PC-9 (cell line): ENCODE data around the gene FAM168A. TPM values are rescaled to one million over a fixed set of nuclear protein-coding genes. Genes with fewer than 3 reads are reported as not detected.

ENCODE experiments used
- BruUV-seq: library from RNA; stranded (reverse); fragments of 400-500 nt; replicated peaks from 2 replicates; lab custom pipeline; 2021; lab: Mats Ljungman, UMichigan
- CTCF ChIA-PET: fragments of 300-600 bp; sonication (Branson Sonifier 250); formaldehyde crosslinking; loops from one replicate; lab custom pipeline; 2022; ENCODE audit warnings: antibody characterized with exemption; lab: Charles Lee
- POLR2A ChIA-PET: fragments of 300-600 bp; sonication (Branson Sonifier 250); formaldehyde crosslinking; loops from one replicate; lab custom pipeline; 2022; ENCODE audit warnings: antibody characterized with exemption; ENCODE audit not compliant: unreplicated experiment; lab: Charles Lee
- DNase-seq, 2 experiments: peaks; one replicate each; pipeline versions ENCODE4 v3.0.0 to v3.0.0-alpha.2; 2015 to 2022; ENCODE audit warnings: mixed read lengths in 1 of 2
- H2AFZ ChIP-seq: fragments of 200-600 bp; sonication (generic); 2 replicates; pipeline ENCODE4 v1.8.1; 2017; ENCODE audit warnings: antibody characterized with exemption
- H3F3A ChIP-seq: fragments of 200-600 bp; sonication (generic); 2 replicates; pipeline ENCODE4 v1.8.1; 2017; ENCODE audit warnings: antibody characterized with exemption, mild to moderate bottlenecking, low read depth; ENCODE audit not compliant: insufficient read depth
- H3K27ac ChIP-seq: fragments of 200-600 bp; sonication (generic); 2 replicates; pipeline ENCODE4 v1.6.1; 2016; ENCODE audit warnings: mixed run types
- H3K27me3 ChIP-seq: fragments of 200-600 bp; sonication (generic); 2 replicates; pipeline ENCODE4 v1.6.1; 2016; ENCODE audit warnings: low read depth, mixed run types; ENCODE audit not compliant: insufficient read depth
- H3K36me3 ChIP-seq: fragments of 200-600 bp; sonication (generic); 2 replicates; pipeline ENCODE4 v1.6.1; 2016; ENCODE audit warnings: low read depth, mixed run types
- H3K4me1 ChIP-seq: fragments of 200-600 bp; sonication (generic); replicated peaks from 2 replicates; pipeline ENCODE4 v1.6.1; 2016; ENCODE audit warnings: mixed run types; ENCODE audit not compliant: insufficient read depth
- H3K4me2 ChIP-seq: fragments of 200-600 bp; sonication (generic); 2 replicates; pipeline ENCODE4 v1.6.1; 2017; ENCODE audit warnings: mixed run types
- H3K4me3 ChIP-seq: fragments of 200-600 bp; sonication (generic); 2 replicates; pipeline ENCODE4 v1.6.1; 2016; ENCODE audit warnings: mixed run types
- H3K79me2 ChIP-seq: fragments of 200-600 bp; sonication (generic); 2 replicates; pipeline ENCODE4 v1.6.1; 2017; ENCODE audit warnings: low read depth, mixed run types
- H3K9me2 ChIP-seq: fragments of 200-600 bp; sonication (generic); 2 replicates; pipeline ENCODE4 v1.8.1; 2017; ENCODE audit warnings: mild to moderate bottlenecking; ENCODE audit not compliant: insufficient read depth
- H3K9me3 ChIP-seq: fragments of 200-600 bp; sonication (generic); 2 replicates; pipeline ENCODE4 v1.8.1; 2016; ENCODE audit warnings: low read depth; ENCODE audit not compliant: insufficient read depth
- H4K20me1 ChIP-seq: fragments of 200-600 bp; sonication (generic); 2 replicates; pipeline ENCODE4 v1.8.1; 2017; ENCODE audit not compliant: insufficient read depth
- CTCF ChIP-seq: fragments of 200-600 bp; sonication (generic); conservative IDR thresholded peaks from 2 replicates; pipeline ENCODE4 v1.6.1; 2017; ENCODE audit warnings: mixed run types, antibody characterized with exemption, mild to moderate bottlenecking, moderate library complexity
- EZH2 ChIP-seq: fragments of 200-600 bp; sonication (generic); IDR thresholded peaks from 2 replicates; pipeline ENCODE4 v1.8.0; 2017; ENCODE audit warnings: antibody characterized with exemption, low read depth
- intact Hi-C: fragments of 100-400 bp; cut with micrococcal nuclease; formaldehyde crosslinking; loops from one replicate; pipeline ENCODE4 v1.10.0; 2022; ENCODE audit not compliant: unreplicated experiment
- total RNA-seq: library from RNA; stranded (reverse); gene quantifications from 2 replicates; pipeline ENCODE4 v1.2.3, GENCODE V29; 2021

Gene FAM168A
- total RNA-seq, 1 experiment from 2014 or later = 51.2 TPM

- POLR2A ChIA-PET = no interaction called here
These were observed 42.7 kb upstream of the FAM168A start for GRCh38 chr11:73640592-73640991.

GRCh38 chr11:73637012-73637411 is 39.1 kb upstream of the FAM168A start:
- no peak overlapping the region for H3K4me2 ChIP-seq
- no peaks in the 10 kb centered on the region for H3K27me3 ChIP-seq
- no peaks in the 10 kb centered on the region for H3K79me2 ChIP-seq
- H3K9me3 ChIP-seq = no peaks in the 10 kb centered on the region
- ChIA-PET CTCF (no interaction called here), POLR2A (no interaction called here)
- H3F3A ChIP-seq = no peaks in the 10 kb centered on the region
- H3K27ac ChIP-seq = no peak overlapping the region
- H3K36me3 ChIP-seq = no peaks in the 10 kb centered on the region
- no peaks in the 10 kb centered on the region for H4K20me1 ChIP-seq
- no peak overlapping the region for H2AFZ ChIP-seq
- no peak for DNase-seq
- intact Hi-C loops = no loop called here
- H3K4me1 ChIP-seq = no peaks in the 10 kb centered on the region
- H3K4me3 ChIP-seq = no peak overlapping the region
- BruUV-seq = no TSS peak
- H3K9me2 ChIP-seq = no peaks in the 10 kb centered on the region
- TF ChIP-seq EZH2 = no peak
- no peak for TF ChIP-seq CTCF

More at GRCh38 chr11:73640592-73640991, 42.7 kb upstream of the FAM168A start:
- Histone ChIP-seq H3K79me2 (no peaks in the 10 kb centered on the region), H3K4me1 (no peaks in the 10 kb centered on the region), H3K9me2 (no peaks in the 10 kb centered on the region), H3K36me3 (no peaks in the 10 kb centered on the region), H3K4me3 (no peak overlapping the region), H3K9me3 (no peaks in the 10 kb centered on the region), H2AFZ (no peak overlapping the region), H3F3A (no peaks in the 10 kb centered on the region), H3K27ac (no peak overlapping the region), H4K20me1 (no peaks in the 10 kb centered on the region), H3K27me3 (no peaks in the 10 kb centered on the region), H3K4me2 (no peak overlapping the region)
- BruUV-seq = no TSS peak
- CTCF ChIA-PET = interaction anchor here (0.6 to 0.7 kb wide), 3 partner anchors 11 to 259 kb away, joined by 3 to 4 read pairs (median 3); no protein-coding TSS in a partner anchor
- intact Hi-C loops = no loop called here
- no peak for DNase-seq
- no peak for TF ChIP-seq EZH2
- TF ChIP-seq CTCF = no peak

- POLR2A ChIA-PET = interaction anchor here (0.7 kb wide), 1 partner anchor 52 kb away, joined by 5 read pairs; no protein-coding TSS in a partner anchor
- H4K20me1 ChIP-seq = no peaks in the 10 kb centered on the region
- no peaks in the 10 kb centered on the region for H3K27me3 ChIP-seq
- no peaks in the 10 kb centered on the region for H3K9me3 ChIP-seq
- intact Hi-C loops = no loop called here
- no peak overlapping the region for H2AFZ ChIP-seq
- BruUV-seq = no TSS peak
- H3F3A ChIP-seq = no peaks in the 10 kb centered on the region
- no peak for DNase-seq
- TF ChIP-seq EZH2 = no peak
- TF ChIP-seq CTCF = no peak
- H3K27ac ChIP-seq = no peak overlapping the region
- H3K4me3 ChIP-seq = no peak overlapping the region
- H3K4me2 ChIP-seq = no peak overlapping the region
- H3K79me2 ChIP-seq = no peaks in the 10 kb centered on the region
- H3K9me2 ChIP-seq = no peaks in the 10 kb centered on the region
- no peaks in the 10 kb centered on the region for H3K36me3 ChIP-seq
- H3K4me1 ChIP-seq = no peaks in the 10 kb centered on the region
- CTCF ChIA-PET = no interaction called here
These were observed 38.3 kb upstream of the FAM168A start for GRCh38 chr11:73636249-73636648.
